Osteocyte (in vitro differentiated cells): ENCODE measurements around the gene FKBP9. TPM values are rescaled to one million over a fixed set of nuclear protein-coding genes. Genes with fewer than 3 reads are reported as not detected.
"Not testable (repeated sequence)": the region's sequence is repeated elsewhere in the genome, so short reads cannot be mapped to it uniquely, and the experiment has no call there.

ENCODE experiments used
- DNase-seq: peaks from one replicate; pipeline ENCODE4 v3.0.0; 2021; ENCODE audit warnings: mixed read lengths; ENCODE audit not compliant: unreplicated experiment; ENCODE audit errors: extremely low spot score
- H3K27ac Mint-ChIP-seq: one replicate; pipeline ENCODE4 v1.8.0; 2021; ENCODE audit warnings: mild to moderate bottlenecking, mixed read lengths; ENCODE audit not compliant: unreplicated experiment
- H3K27me3 Mint-ChIP-seq: one replicate; pipeline ENCODE4 v1.8.0; 2021; ENCODE audit warnings: mixed read lengths; ENCODE audit not compliant: unreplicated experiment
- H3K36me3 Mint-ChIP-seq: one replicate; pipeline ENCODE4 v1.8.0; 2021; ENCODE audit warnings: mixed read lengths; ENCODE audit not compliant: unreplicated experiment
- H3K4me1 Mint-ChIP-seq: one replicate; pipeline ENCODE4 v1.8.0; 2021; ENCODE audit warnings: mixed read lengths; ENCODE audit not compliant: unreplicated experiment
- H3K4me3 Mint-ChIP-seq: one replicate; pipeline ENCODE4 v1.8.0; 2021; ENCODE audit warnings: mild to moderate bottlenecking, moderate library complexity, mixed read lengths; ENCODE audit not compliant: unreplicated experiment
- H3K9me3 Mint-ChIP-seq: one replicate; pipeline ENCODE4 v1.8.0; 2021; ENCODE audit warnings: mixed read lengths; ENCODE audit not compliant: unreplicated experiment
- CTCF ChIP-seq: fragments of 200-600 bp; sonication (generic); IDR thresholded peaks from 2 replicates; pipeline ENCODE4 v1.5.0; 2021; ENCODE audit warnings: antibody characterized with exemption, mild to moderate bottlenecking, moderate library complexity
- total RNA-seq: library from RNA; stranded (reverse); gene quantifications from 2 replicates; pipeline ENCODE4 v1.2.1, GENCODE V29; 2021

Gene FKBP9
- total RNA-seq, 1 donor from 2014 or later: 229 TPM

- H3K27ac Mint-ChIP-seq, H3K9me3 Mint-ChIP-seq, H3K27me3 Mint-ChIP-seq, H3K4me1 Mint-ChIP-seq, H3K4me3 Mint-ChIP-seq, DNase-seq: not testable (repeated sequence)
- peaks cover 19% of the 10 kb centered on the region for H3K36me3 Mint-ChIP-seq
Measured at GRCh38 chr7:33005193-33005592, 48.0 kb downstream of the FKBP9 start.

- not testable (repeated sequence) for H3K27ac Mint-ChIP-seq, H3K4me1 Mint-ChIP-seq, H3K4me3 Mint-ChIP-seq, H3K9me3 Mint-ChIP-seq, H3K27me3 Mint-ChIP-seq, DNase-seq
- peaks cover 19% of the 10 kb centered on the region for H3K36me3 Mint-ChIP-seq
Measured at GRCh38 chr7:33005690-33006089, 48.5 kb downstream of the FKBP9 start.

- Mint-ChIP-seq H3K36me3 (peaks cover 29% of the 10 kb centered on the region), H3K9me3 (no peaks in the 10 kb centered on the region), H3K4me1 (no peaks in the 10 kb centered on the region), H3K27me3 (no peaks in the 10 kb centered on the region), H3K27ac (no peak overlapping the region), H3K4me3 (no peak overlapping the region)
- TF ChIP-seq CTCF: no peak
- DNase-seq: no peak
Measured at GRCh38 chr7:33009734-33010133, 52.5 kb downstream of the FKBP9 start.

- Mint-ChIP-seq H3K9me3 (no peaks in the 10 kb centered on the region), H3K4me3 (no peak overlapping the region), H3K27ac (no peak overlapping the region), H3K27me3 (no peaks in the 10 kb centered on the region), H3K4me1 (no peaks in the 10 kb centered on the region), H3K36me3 (peaks cover 30% of the 10 kb centered on the region)
- TF ChIP-seq CTCF: no peak
- no peak for DNase-seq
Measured at GRCh38 chr7:33012364-33012763, 55.1 kb downstream of the FKBP9 start.

GRCh38 chr7:33024189-33024757 is 67.0 kb downstream of the FKBP9 start:
- Mint-ChIP-seq H3K36me3 (peaks cover 37% of the 10 kb centered on the region), H3K4me3 (no peak overlapping the region), H3K9me3 (no peaks in the 10 kb centered on the region), H3K4me1 (no peaks in the 10 kb centered on the region), H3K27ac (no peak overlapping the region), H3K27me3 (no peaks in the 10 kb centered on the region)
- no peak for TF ChIP-seq CTCF
- no peak for DNase-seq

GRCh38 chr7:33035776-33036175 is 78.5 kb downstream of the FKBP9 start:
- no peaks in the 10 kb centered on the region for H3K27me3 Mint-ChIP-seq
- H3K4me1 Mint-ChIP-seq: peaks cover 42% of the 10 kb centered on the region
- no peaks in the 10 kb centered on the region for H3K36me3 Mint-ChIP-seq
- H3K9me3 Mint-ChIP-seq: no peaks in the 10 kb centered on the region
- no peak overlapping the region for H3K4me3 Mint-ChIP-seq
- no peak for DNase-seq
- H3K27ac Mint-ChIP-seq: no peak overlapping the region
- TF ChIP-seq CTCF: no peak
